Prostate gland (tissue), 2 donors: ENCODE results near the gene MUSTN1. TPM values are rescaled to one million over a fixed set of nuclear protein-coding genes. Genes with fewer than 3 reads are reported as not detected.

Source experiments
- DNase-seq: peaks from one replicate; pipeline ENCODE4 v3.0.0-alpha.2; 2019; ENCODE audit warnings: low spot score
- H3K27ac ChIP-seq, 2 donors: fragments of 200-600 bp; sonication (generic); 2 replicates each; pipeline ENCODE4 v1.5.1; 2017 to 2019
- H3K27me3 ChIP-seq: fragments of 200-600 bp; sonication (generic); replicated peaks from 2 replicates; pipeline ENCODE4 v1.5.1; 2019; ENCODE audit not compliant: insufficient read depth
- H3K36me3 ChIP-seq, 2 donors: fragments of 200-600 bp; sonication (generic); 1 replicate in 1 of 2; 2 replicates in 1 of 2; pipeline versions ENCODE4 v1.5.1 to v1.8.1; 2017 to 2019
- H3K4me1 ChIP-seq: fragments of 200-600 bp; sonication (generic); replicated peaks from 2 replicates; pipeline ENCODE4 v1.5.1; 2019
- H3K4me3 ChIP-seq, 2 donors: fragments of 200-600 bp; sonication (generic); 2 replicates each; pipeline ENCODE4 v1.5.1; 2017 to 2019
- H3K9me3 ChIP-seq: fragments of 200-600 bp; sonication (generic); 2 replicates; pipeline ENCODE4 v1.5.1; 2017
- POLR2A ChIP-seq: fragments of 450-650 bp; IDR thresholded peaks from one replicate; pipeline ENCODE4 v1.6.1; 2016; ENCODE audit warnings: antibody characterized with exemption, mild to moderate bottlenecking
- POLR2AphosphoS5 ChIP-seq: sonication (generic); formaldehyde crosslinking; IDR thresholded peaks from one replicate; pipeline ENCODE4 v1.6.1; 2017; ENCODE audit warnings: antibody characterized with exemption
- WGBS: methylation state at CpG from one replicate; pipeline ENCODE4 v1.1.5; 2018; 5-methylcytosine and 5-hydroxymethylcytosine counted together
- intact Hi-C: fragments of 100-400 bp; cut with DNase I; formaldehyde crosslinking; loops from one replicate; pipeline ENCODE4 v1.14.2; 2022
- total RNA-seq, 2 donors: library from RNA; depleted of rRNA; stranded (reverse); fragments of >200 nt; gene quantifications; one replicate each; pipeline ENCODE4 v1.1.0, GENCODE V29; 2016
- TF ChIP-seq, protein P1 (sequence below), 4 experiments: fragments of 200-600 bp in 2 of 4; fragments of 450-650 bp in 2 of 4; sonication (generic) in 2 of 4; IDR thresholded peaks; 1 replicate in 3 of 4; 2 replicates in 1 of 4; pipeline ENCODE4 v1.5.1; 2016 to 2019; ENCODE audit warnings: antibody characterized with exemption in 4 of 4, mild to moderate bottlenecking in 2 of 4, moderate library complexity in 2 of 4

The MUSTN1 gene
- total RNA-seq, 2 donors from 2014 or later, result 10.5 to 14.4 TPM

GRCh38 chr3:52843108-52843865 is 8.5 kb upstream of the MUSTN1 start:
- TF ChIP-seq POLR2AphosphoS5 (no peak), POLR2A (no peak)
- TF ChIP-seq, protein P1, sequence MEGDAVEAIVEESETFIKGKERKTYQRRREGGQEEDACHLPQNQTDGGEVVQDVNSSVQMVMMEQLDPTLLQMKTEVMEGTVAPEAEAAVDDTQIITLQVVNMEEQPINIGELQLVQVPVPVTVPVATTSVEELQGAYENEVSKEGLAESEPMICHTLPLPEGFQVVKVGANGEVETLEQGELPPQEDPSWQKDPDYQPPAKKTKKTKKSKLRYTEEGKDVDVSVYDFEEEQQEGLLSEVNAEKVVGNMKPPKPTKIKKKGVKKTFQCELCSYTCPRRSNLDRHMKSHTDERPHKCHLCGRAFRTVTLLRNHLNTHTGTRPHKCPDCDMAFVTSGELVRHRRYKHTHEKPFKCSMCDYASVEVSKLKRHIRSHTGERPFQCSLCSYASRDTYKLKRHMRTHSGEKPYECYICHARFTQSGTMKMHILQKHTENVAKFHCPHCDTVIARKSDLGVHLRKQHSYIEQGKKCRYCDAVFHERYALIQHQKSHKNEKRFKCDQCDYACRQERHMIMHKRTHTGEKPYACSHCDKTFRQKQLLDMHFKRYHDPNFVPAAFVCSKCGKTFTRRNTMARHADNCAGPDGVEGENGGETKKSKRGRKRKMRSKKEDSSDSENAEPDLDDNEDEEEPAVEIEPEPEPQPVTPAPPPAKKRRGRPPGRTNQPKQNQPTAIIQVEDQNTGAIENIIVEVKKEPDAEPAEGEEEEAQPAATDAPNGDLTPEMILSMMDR (IDR thresholded peaks at IDR 0.05), result no peak
- DNase-seq, result no peak
- WGBS, result 55% methylated on average over 20 of the region's 20 CpGs
- Histone ChIP-seq H3K4me1 (no peaks in the 10 kb centered on the region), H3K27ac (no peak overlapping the region), H3K36me3 (no peaks in the 10 kb centered on the region), H3K27me3 (no peaks in the 10 kb centered on the region), H3K4me3 (no peak overlapping the region), H3K9me3 (no peaks in the 10 kb centered on the region)
- intact Hi-C loops, result loop anchor here (10.0 kb wide), 1 partner anchor 232 kb away; no protein-coding TSS in a partner anchor

- Histone ChIP-seq H3K27me3 (no peaks in the 10 kb centered on the region), H3K9me3 (no peaks in the 10 kb centered on the region), H3K4me1 (no peaks in the 10 kb centered on the region), H3K4me3 (no peak overlapping the region), H3K27ac (no peak overlapping the region), H3K36me3 (no peaks in the 10 kb centered on the region)
- TF ChIP-seq POLR2AphosphoS5 (no peak), POLR2A (no peak)
- TF ChIP-seq, protein P1 (IDR thresholded peaks at IDR 0.05), result no peak
- no peak for DNase-seq
- 69% methylated on average over 7 of the region's 7 CpGs for WGBS
- intact Hi-C loops, result loop anchor here (10.0 kb wide), 1 partner anchor 232 kb away; no protein-coding TSS in a partner anchor
Measured at GRCh38 chr3:52842424-52842823, 7.6 kb upstream of the MUSTN1 start.

GRCh38 chr3:52841981-52842340 is 7.1 kb upstream of the MUSTN1 start:
- Histone ChIP-seq H3K27me3 (no peaks in the 10 kb centered on the region), H3K4me1 (no peaks in the 10 kb centered on the region), H3K9me3 (no peaks in the 10 kb centered on the region), H3K27ac (no peak overlapping the region), H3K4me3 (no peak overlapping the region), H3K36me3 (no peaks in the 10 kb centered on the region)
- 84% methylated on average over 12 of the region's 12 CpGs for WGBS
- intact Hi-C loops, result loop anchor here (10.0 kb wide), 1 partner anchor 233 kb away; no protein-coding TSS in a partner anchor
- DNase-seq, result no peak
- TF ChIP-seq POLR2AphosphoS5, result no peak
- TF ChIP-seq, protein P1 (IDR thresholded peaks at IDR 0.05), result no peak
- no peak for TF ChIP-seq POLR2A

GRCh38 chr3:52841211-52841980 is 6.6 kb upstream of the MUSTN1 start:
- intact Hi-C loops, result loop anchor here (10.0 kb wide), 1 partner anchor 233 kb away; no protein-coding TSS in a partner anchor
- Histone ChIP-seq H3K4me1 (no peaks in the 10 kb centered on the region), H3K36me3 (no peaks in the 10 kb centered on the region), H3K9me3 (no peaks in the 10 kb centered on the region), H3K27ac (no peak overlapping the region), H3K4me3 (no peak overlapping the region), H3K27me3 (no peaks in the 10 kb centered on the region)
- WGBS, result 97% methylated on average over 12 of the region's 12 CpGs
- no peak for DNase-seq
- TF ChIP-seq, protein P1 (IDR thresholded peaks at IDR 0.05), result no peak
- no peak for TF ChIP-seq POLR2A
- no peak for TF ChIP-seq POLR2AphosphoS5
